Mammary epithelial cell (primary cell): ENCODE measurements around the gene C20orf141.
A peak's percentile ranks its signal among the peaks of the same experiment; 100 is the strongest.

Source experiments
- CTCF ChIP-seq, 2 donors: IDR thresholded peaks in 1 of 2; conservative IDR thresholded peaks in 1 of 2; 2 replicates each; pipeline ENCODE4 v1.5.1; 2011 to 2012; ENCODE audit warnings: inconsistent platforms in 2 of 2, low read length in 2 of 2, mild to moderate bottlenecking in 2 of 2, control low read depth in 1 of 2, low read depth in 1 of 2; ENCODE audit not compliant: insufficient read depth in 1 of 2; ENCODE audit errors: extremely low read depth in 1 of 2
- EZH2 ChIP-seq: IDR thresholded peaks from 2 replicates; pipeline ENCODE4 v1.6.1; 2012; ENCODE audit warnings: low read length, inconsistent platforms, borderline replicate concordance

- TF ChIP-seq CTCF (conservative IDR thresholded peaks at IDR 0.05 in 1 of 2, IDR thresholded peaks at IDR 0.05 in 1 of 2; ENCODE audit: extremely low read depth in 1 of 2, insufficient read depth in 1 of 2, low read depth in 1 of 2, low read length in 2 of 2), result no peak
- peak; percentile 100 for TF ChIP-seq EZH2
Observed at GRCh38 chr20:2799688-2800520, 14.9 kb upstream of the C20orf141 start.
